ENCODE results near the gene AKAP13.

- TF ChIP-seq ZNF792 (tag by site-specific recombination; IDR thresholded peaks at IDR 0.05) (no peak), REST (tag by site-specific recombination; IDR thresholded peaks at IDR 0.05) (no peak), CTCF (tag by site-specific recombination; IDR thresholded peaks at IDR 0.05) (no peak), ZBTB1 (tag by site-specific recombination; IDR thresholded peaks at IDR 0.05) (no peak), GLIS1 (tag by site-specific recombination; IDR thresholded peaks at IDR 0.05) (no peak), KLF7 (tag by site-specific recombination; IDR thresholded peaks at IDR 0.05; ENCODE audit: borderline replicate concordance) (no peak), TSHZ1 (tag by site-specific recombination; IDR thresholded peaks at IDR 0.05; ENCODE audit: borderline replicate concordance) (no peak), ZNF248 (tag by site-specific recombination; IDR thresholded peaks at IDR 0.05) (no peak), ZNF140 (tag by site-specific recombination; IDR thresholded peaks at IDR 0.05) (no peak), PATZ1 (tag by site-specific recombination; IDR thresholded peaks at IDR 0.05) (no peak), ZNF776 (tag by site-specific recombination; IDR thresholded peaks at IDR 0.05; ENCODE audit: borderline replicate concordance) (no peak), ZBTB6 (tag by site-specific recombination; IDR thresholded peaks at IDR 0.05) (no peak), SP7 (tag by site-specific recombination; IDR thresholded peaks at IDR 0.05) (no peak), ZNF202 (tag by site-specific recombination; IDR thresholded peaks at IDR 0.05; ENCODE audit: borderline replicate concordance) (no peak)
These were observed 159.1 kb downstream of the AKAP13 start for GRCh38 chr15:85539491-85539890.

All from HEK293 (cell line).